HG03039 (cell line): Measurements from ENCODE around the gene CCDC85B.

Experiments
- ATAC-seq: cut with Tn5 transposase; IDR thresholded peaks from one replicate; pipeline ENCODE4 v1.9.1; 2021; ENCODE audit warnings: mild to moderate bottlenecking, moderate library complexity; ENCODE audit not compliant: unreplicated experiment

Gene CCDC85B

GRCh38 chr11:65903715-65904114 lies 13.2 kb downstream of the CCDC85B start:
- no peak for ATAC-seq

- ATAC-seq, result no peak
Observed at GRCh38 chr11:65906602-65907001, 16.1 kb downstream of the CCDC85B start.

GRCh38 chr11:65907878-65908277 lies 17.4 kb downstream of the CCDC85B start:
- ATAC-seq, result no peak

- no peak for ATAC-seq
Observed at GRCh38 chr11:65911682-65912568, 21.5 kb downstream of the CCDC85B start.

- no peak for ATAC-seq
Observed at GRCh38 chr11:65912845-65913244, 22.4 kb downstream of the CCDC85B start.

GRCh38 chr11:65915101-65915820 lies 24.8 kb downstream of the CCDC85B start:
- no peak for ATAC-seq

GRCh38 chr11:65915821-65916251 lies 25.4 kb downstream of the CCDC85B start:
- ATAC-seq, result no peak

- no peak for ATAC-seq
Observed at GRCh38 chr11:65916391-65916790, 25.9 kb downstream of the CCDC85B start.

- no peak for ATAC-seq
Observed at GRCh38 chr11:65917077-65917433, 26.6 kb downstream of the CCDC85B start.

- no peak for ATAC-seq
Observed at GRCh38 chr11:65917434-65918210, 27.1 kb downstream of the CCDC85B start.

- ATAC-seq, result peak; percentile 48
Observed at GRCh38 chr11:65918211-65919140, 28.0 kb downstream of the CCDC85B start, which contains the start of gene C11orf68. Gene C11orf68 (minus strand): TSS chr11:65919062. CDS start chr11:65919031, 31 bp downstream.

GRCh38 chr11:65919141-65919572 lies 28.7 kb downstream of the CCDC85B start, which contains the start of gene DRAP1:
Gene DRAP1 (plus strand): TSS chr11:65919426. CDS start chr11:65919502, 76 bp downstream.
- peak; percentile 74 for ATAC-seq

- peak; percentile 29 for ATAC-seq
Observed at GRCh38 chr11:65919573-65920371, 29.3 kb downstream of the CCDC85B start.

- no peak for ATAC-seq
Observed at GRCh38 chr11:65920372-65920802, 29.9 kb downstream of the CCDC85B start.

- ATAC-seq, result no peak
Observed at GRCh38 chr11:65921033-65921555, 30.6 kb downstream of the CCDC85B start.

GRCh38 chr11:65921876-65922275 lies 31.4 kb downstream of the CCDC85B start:
- no peak for ATAC-seq

GRCh38 chr11:65922565-65922964 lies 32.1 kb downstream of the CCDC85B start:
- ATAC-seq, result no peak

- no peak for ATAC-seq
Observed at GRCh38 chr11:65925397-65925796, 34.9 kb downstream of the CCDC85B start.

GRCh38 chr11:65927904-65928397 lies 37.5 kb downstream of the CCDC85B start:
- no peak for ATAC-seq
